Measurements from ENCODE around the gene OSTM1. TPM values are rescaled to one million over a fixed set of nuclear protein-coding genes. Genes with fewer than 3 reads are reported as not detected.

Gene OSTM1
- total and polyA plus RNA-seq, 2 of the 13 experiments (the other 11 are each of a cell fraction or from before 2014, with no cell fraction given) = 8.7 to 20.5 TPM

DNA sequence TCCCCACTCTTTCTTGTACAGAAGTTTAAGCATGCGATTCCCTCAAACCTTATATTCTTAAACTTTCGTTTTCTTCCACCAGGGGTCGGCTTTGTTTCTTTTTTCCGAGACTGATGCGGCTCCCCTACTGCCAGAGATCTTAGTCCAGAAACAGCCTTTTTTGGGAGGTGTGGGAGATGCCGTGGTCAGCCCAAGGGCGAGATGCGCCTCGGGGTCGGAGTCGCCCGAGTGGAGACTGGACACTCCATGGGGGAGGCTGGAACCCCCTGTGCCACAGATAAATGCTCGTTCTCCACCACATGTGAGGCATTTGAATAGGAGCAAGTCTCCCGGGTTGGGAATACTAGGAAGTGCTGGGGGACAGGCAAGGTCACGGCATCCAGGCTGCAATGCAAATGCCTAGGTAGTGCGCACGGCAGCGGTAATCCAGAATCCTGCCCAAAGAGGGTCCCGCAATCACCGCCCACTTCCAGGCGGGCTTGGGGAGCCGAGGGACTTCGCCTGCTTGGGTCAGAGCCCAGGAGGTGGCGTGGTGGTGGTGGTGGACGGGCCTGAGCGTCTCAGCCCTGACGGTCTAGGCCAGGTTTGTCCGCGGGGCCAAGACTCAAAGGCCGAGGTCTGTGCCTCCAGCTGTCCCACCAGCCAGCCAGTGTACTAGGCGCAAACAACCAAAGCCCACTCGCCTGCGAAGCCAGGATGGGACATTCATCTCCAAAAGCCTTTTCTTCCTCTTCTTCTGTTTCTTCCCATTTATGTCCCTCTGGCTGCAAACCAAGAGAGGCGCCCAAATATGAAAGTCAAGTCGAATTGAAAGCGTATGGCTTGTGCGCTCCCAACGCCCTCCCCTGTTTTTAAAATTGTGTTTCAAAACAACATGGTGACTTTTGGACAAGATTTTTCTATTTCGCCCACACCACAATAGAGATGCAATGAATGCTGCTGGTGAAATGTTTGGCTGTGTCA, 39.3 kb upstream of the OSTM1 start (continued):
- no peak for TF ChIP-seq ZNF766 (CRISPR knock-in tag; IDR thresholded peaks at IDR 0.05; ENCODE audit: borderline replicate concordance)
- no peak for TF ChIP-seq TBL1XR1 (IDR thresholded peaks at IDR 0.05; ENCODE audit: borderline replicate concordance, low read length, partially characterized antibody)
- TF ChIP-seq, protein P1, sequence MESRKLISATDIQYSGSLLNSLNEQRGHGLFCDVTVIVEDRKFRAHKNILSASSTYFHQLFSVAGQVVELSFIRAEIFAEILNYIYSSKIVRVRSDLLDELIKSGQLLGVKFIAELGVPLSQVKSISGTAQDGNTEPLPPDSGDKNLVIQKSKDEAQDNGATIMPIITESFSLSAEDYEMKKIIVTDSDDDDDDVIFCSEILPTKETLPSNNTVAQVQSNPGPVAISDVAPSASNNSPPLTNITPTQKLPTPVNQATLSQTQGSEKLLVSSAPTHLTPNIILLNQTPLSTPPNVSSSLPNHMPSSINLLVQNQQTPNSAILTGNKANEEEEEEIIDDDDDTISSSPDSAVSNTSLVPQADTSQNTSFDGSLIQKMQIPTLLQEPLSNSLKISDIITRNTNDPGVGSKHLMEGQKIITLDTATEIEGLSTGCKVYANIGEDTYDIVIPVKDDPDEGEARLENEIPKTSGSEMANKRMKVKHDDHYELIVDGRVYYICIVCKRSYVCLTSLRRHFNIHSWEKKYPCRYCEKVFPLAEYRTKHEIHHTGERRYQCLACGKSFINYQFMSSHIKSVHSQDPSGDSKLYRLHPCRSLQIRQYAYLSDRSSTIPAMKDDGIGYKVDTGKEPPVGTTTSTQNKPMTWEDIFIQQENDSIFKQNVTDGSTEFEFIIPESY (CRISPR knock-in tag; IDR thresholded peaks at IDR 0.05) = no peak
- TF ChIP-seq SOX6 (IDR thresholded peaks at IDR 0.05) = no peak
- peak; percentile 40; the same call in 1 of the 2 replicates for TF ChIP-seq SOX6 (CRISPR knock-in tag; IDR thresholded peaks at IDR 0.05)
- TF ChIP-seq, protein P2, sequence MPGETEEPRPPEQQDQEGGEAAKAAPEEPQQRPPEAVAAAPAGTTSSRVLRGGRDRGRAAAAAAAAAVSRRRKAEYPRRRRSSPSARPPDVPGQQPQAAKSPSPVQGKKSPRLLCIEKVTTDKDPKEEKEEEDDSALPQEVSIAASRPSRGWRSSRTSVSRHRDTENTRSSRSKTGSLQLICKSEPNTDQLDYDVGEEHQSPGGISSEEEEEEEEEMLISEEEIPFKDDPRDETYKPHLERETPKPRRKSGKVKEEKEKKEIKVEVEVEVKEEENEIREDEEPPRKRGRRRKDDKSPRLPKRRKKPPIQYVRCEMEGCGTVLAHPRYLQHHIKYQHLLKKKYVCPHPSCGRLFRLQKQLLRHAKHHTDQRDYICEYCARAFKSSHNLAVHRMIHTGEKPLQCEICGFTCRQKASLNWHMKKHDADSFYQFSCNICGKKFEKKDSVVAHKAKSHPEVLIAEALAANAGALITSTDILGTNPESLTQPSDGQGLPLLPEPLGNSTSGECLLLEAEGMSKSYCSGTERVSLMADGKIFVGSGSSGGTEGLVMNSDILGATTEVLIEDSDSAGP (CRISPR knock-in tag; IDR thresholded peaks at IDR 0.05; ENCODE audit: borderline replicate concordance) = peak; percentile 78; the same call in 1 of the 2 replicates
- TF ChIP-seq XRCC5 (optimal IDR thresholded peaks at IDR 0.05; ENCODE audit: low read length) = peak; percentile 19
- TF ChIP-seq SIN3B (IDR thresholded peaks at IDR 0.05; ENCODE audit: low read length) = no peak
- TF ChIP-seq, protein P3, sequence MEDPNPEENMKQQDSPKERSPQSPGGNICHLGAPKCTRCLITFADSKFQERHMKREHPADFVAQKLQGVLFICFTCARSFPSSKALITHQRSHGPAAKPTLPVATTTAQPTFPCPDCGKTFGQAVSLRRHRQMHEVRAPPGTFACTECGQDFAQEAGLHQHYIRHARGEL (CRISPR knock-in tag; IDR thresholded peaks at IDR 0.05) = peak; percentile 87; the same call in 1 of the 2 replicates
- no peak for TF ChIP-seq LCORL (IDR thresholded peaks at IDR 0.05)
- peak; percentile 40; the same call in 1 of the 2 replicates for TF ChIP-seq LCORL (CRISPR knock-in tag; IDR thresholded peaks at IDR 0.05)
- 0 out of 2 replicates have a peak, but pooled peaks have one; percentile 25 for TF ChIP-seq SALL2 (CRISPR knock-in tag; IDR thresholded peaks at IDR 0.05)
- peak; percentile 73; the same call in 1 of the 2 replicates for TF ChIP-seq ZNF607 (CRISPR knock-in tag; IDR thresholded peaks at IDR 0.05; ENCODE audit: borderline replicate concordance)
- TF ChIP-seq ZNF143 (CRISPR knock-in tag; IDR thresholded peaks at IDR 0.05) = no peak
- peak; percentile 57; the same call in 1 of the 2 replicates for TF ChIP-seq KDM5B (CRISPR knock-in tag; IDR thresholded peaks at IDR 0.05; ENCODE audit: borderline replicate concordance)
- no peak for TF ChIP-seq ZNF484 (CRISPR knock-in tag; IDR thresholded peaks at IDR 0.05; ENCODE audit: borderline replicate concordance, low read depth)
- TF ChIP-seq ZBTB7B (CRISPR knock-in tag; IDR thresholded peaks at IDR 0.05) = 0 out of 2 replicates have a peak, but pooled peaks have one; percentile 37
